Breast epithelium (tissue), 3 donors: ENCODE measurements around the gene GNB1L.

Experiments
- CTCF ChIP-seq, 3 donors: fragments of 450-650 bp; IDR thresholded peaks; one replicate each; pipeline ENCODE4 v1.5.1; 2016 to 2017; ENCODE audit warnings: antibody characterized with exemption in 3 of 3, mild to moderate bottlenecking in 3 of 3, moderate library complexity in 3 of 3
- POLR2A ChIP-seq: fragments of 450-650 bp; IDR thresholded peaks from one replicate; pipeline ENCODE4 v1.6.1; 2016; ENCODE audit warnings: antibody characterized with exemption, mild to moderate bottlenecking, moderate library complexity
- POLR2AphosphoS5 ChIP-seq, 3 donors: sonication (generic); formaldehyde crosslinking; IDR thresholded peaks; one replicate each; pipeline ENCODE4 v1.6.1; 2017; ENCODE audit warnings: antibody characterized with exemption in 3 of 3

- TF ChIP-seq CTCF (IDR thresholded peaks at IDR 0.05) (no peak), POLR2AphosphoS5 (IDR thresholded peaks at IDR 0.05) (peak in 1 of 3 donors; percentile 15), POLR2A (no peak)
These were observed 48.2 kb downstream of the GNB1L start for GRCh38 chr22:19806213-19807160.
